Fibroblast of lung (primary cell): ENCODE data around the gene TBX4.

Experiments used
- EZH2 ChIP-seq: IDR thresholded peaks from 2 replicates; pipeline ENCODE4 v1.5.1; 2012; ENCODE audit warnings: low read length, control low read depth, mild to moderate bottlenecking; ENCODE audit errors: missing control alignments
- TF ChIP-seq, protein P1 (sequence below), 2 donors: IDR thresholded peaks in 1 of 2; conservative IDR thresholded peaks in 1 of 2; 1 replicate in 1 of 2; 2 replicates in 1 of 2; pipeline ENCODE4 v1.5.1; 2011 to 2012; ENCODE audit warnings: low read length in 2 of 2, control low read depth in 1 of 2, inconsistent platforms in 1 of 2, low read depth in 1 of 2, mild to moderate bottlenecking in 1 of 2

DNA sequence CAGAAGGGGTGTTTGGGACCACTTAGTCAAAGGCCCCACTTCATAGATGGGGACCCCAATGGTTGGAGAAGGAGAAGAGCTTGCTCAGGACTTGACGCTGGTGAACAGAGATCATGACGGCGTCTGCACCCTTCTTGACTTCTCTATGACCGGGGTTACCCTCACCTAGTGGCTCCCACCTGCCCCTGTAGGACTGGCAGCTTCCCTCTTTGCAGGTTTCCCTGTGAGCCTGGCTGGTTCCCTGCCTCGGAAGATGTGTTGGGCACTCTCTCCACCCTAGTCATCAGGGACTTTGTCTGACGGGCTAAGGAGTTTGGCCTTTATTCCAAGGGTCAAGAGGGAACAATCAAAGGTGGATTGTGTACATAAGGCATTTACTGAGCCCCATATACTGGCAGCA is 22.7 kb downstream of the TBX4 start:
- TF ChIP-seq, protein P1, sequence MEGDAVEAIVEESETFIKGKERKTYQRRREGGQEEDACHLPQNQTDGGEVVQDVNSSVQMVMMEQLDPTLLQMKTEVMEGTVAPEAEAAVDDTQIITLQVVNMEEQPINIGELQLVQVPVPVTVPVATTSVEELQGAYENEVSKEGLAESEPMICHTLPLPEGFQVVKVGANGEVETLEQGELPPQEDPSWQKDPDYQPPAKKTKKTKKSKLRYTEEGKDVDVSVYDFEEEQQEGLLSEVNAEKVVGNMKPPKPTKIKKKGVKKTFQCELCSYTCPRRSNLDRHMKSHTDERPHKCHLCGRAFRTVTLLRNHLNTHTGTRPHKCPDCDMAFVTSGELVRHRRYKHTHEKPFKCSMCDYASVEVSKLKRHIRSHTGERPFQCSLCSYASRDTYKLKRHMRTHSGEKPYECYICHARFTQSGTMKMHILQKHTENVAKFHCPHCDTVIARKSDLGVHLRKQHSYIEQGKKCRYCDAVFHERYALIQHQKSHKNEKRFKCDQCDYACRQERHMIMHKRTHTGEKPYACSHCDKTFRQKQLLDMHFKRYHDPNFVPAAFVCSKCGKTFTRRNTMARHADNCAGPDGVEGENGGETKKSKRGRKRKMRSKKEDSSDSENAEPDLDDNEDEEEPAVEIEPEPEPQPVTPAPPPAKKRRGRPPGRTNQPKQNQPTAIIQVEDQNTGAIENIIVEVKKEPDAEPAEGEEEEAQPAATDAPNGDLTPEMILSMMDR (conservative IDR thresholded peaks at IDR 0.05 in 1 of 2, IDR thresholded peaks at IDR 0.05 in 1 of 2; ENCODE audit: low read depth in 1 of 2, low read length in 2 of 2) = no peak
- no peak for TF ChIP-seq EZH2
